IMR-90 (cell line): ENCODE measurements around the gene NOL6.

Experiments used
- CEBPB ChIP-seq: IDR thresholded peaks from 2 replicates; pipeline ENCODE4 v1.6.1; 2012; ENCODE audit warnings: low read depth, low read length, improper control_type of control experiment
- CTCF ChIP-seq: conservative IDR thresholded peaks from 2 replicates; pipeline ENCODE4 v1.5.1; 2012; ENCODE audit warnings: mild to moderate bottlenecking, low read depth, low read length, improper control_type of control experiment
- MAZ ChIP-seq: IDR thresholded peaks from 2 replicates; pipeline ENCODE4 v1.6.1; 2012; ENCODE audit warnings: low read depth, mild to moderate bottlenecking, low read length, improper control_type of control experiment, moderate library complexity, borderline replicate concordance
- MXI1 ChIP-seq: IDR thresholded peaks from 2 replicates; pipeline ENCODE4 v1.6.1; 2012; ENCODE audit warnings: low read depth, mild to moderate bottlenecking, low read length, moderate library complexity, borderline replicate concordance
- POLR2A ChIP-seq: IDR thresholded peaks from 2 replicates; pipeline ENCODE4 v1.6.1; 2012; ENCODE audit warnings: mild to moderate bottlenecking, low read depth, low read length
- RAD21 ChIP-seq: IDR thresholded peaks from 2 replicates; pipeline ENCODE4 v1.6.1; 2012; ENCODE audit warnings: low read length, improper control_type of control experiment
- SMC3 ChIP-seq: fragments of 150-350 bp; IDR thresholded peaks from 2 replicates; pipeline ENCODE4 v1.6.1; 2016; ENCODE audit warnings: low read depth, mild to moderate bottlenecking, antibody characterized with exemption, low read length, moderate library complexity

GRCh38 chr9:33415501-33416038 lies 58.2 kb downstream of the NOL6 start:
- TF ChIP-seq CTCF (peak; percentile 67), MXI1 (no peak), RAD21 (peak; percentile 58), POLR2A (no peak), CEBPB (no peak), SMC3 (peak; percentile 58), MAZ (no peak)
